CD4-positive, alpha-beta memory T cell (primary cell): ENCODE data around the gene ZNF385C. TPM values are rescaled to one million over a fixed set of nuclear protein-coding genes. Genes with fewer than 3 reads are reported as not detected.
A peak's percentile ranks its signal among the peaks of the same experiment; 100 is the strongest.

Experiments used
- CTCF ChIA-PET: fragments of 350-600 bp; sonication (Branson Sonifier 250); formaldehyde crosslinking; loops from one replicate; lab custom pipeline; 2021; ENCODE audit warnings: inconsistent platforms; ENCODE audit not compliant: partially characterized antibody; lab: Charles Lee
- POLR2A ChIA-PET: fragments of 350-600 bp; sonication (Branson Sonifier 250); formaldehyde crosslinking; loops from one replicate; lab custom pipeline; 2021; ENCODE audit not compliant: partially characterized antibody; lab: Charles Lee
- DNase-seq, 5 donors: peaks; one replicate each; pipeline versions ENCODE4 v3.0.0 to v3.0.0-alpha.2; 2020 to 2022; ENCODE audit warnings: mixed read lengths in 1 of 5
- H3K27ac ChIP-seq: one replicate; pipeline ENCODE4 v1.7.0; 2013; ENCODE audit warnings: low read depth, low read length
- H3K27me3 ChIP-seq: 2 replicates; pipeline ENCODE4 v1.7.0; 2013; ENCODE audit warnings: mild to moderate bottlenecking, low read length, moderate library complexity; ENCODE audit not compliant: insufficient read depth
- H3K36me3 ChIP-seq: 2 replicates; pipeline ENCODE4 v1.7.0; 2013; ENCODE audit warnings: mild to moderate bottlenecking, low read length, moderate library complexity; ENCODE audit not compliant: insufficient read depth
- H3K4me1 ChIP-seq: 2 replicates; pipeline ENCODE4 v1.7.0; 2013; ENCODE audit warnings: mild to moderate bottlenecking, low read length, moderate library complexity; ENCODE audit not compliant: insufficient read depth
- H3K4me3 ChIP-seq, 2 donors: one replicate each; pipeline ENCODE4 v1.7.0; 2013; ENCODE audit warnings: low read length in 2 of 2, mild to moderate bottlenecking in 1 of 2
- H3K9me3 ChIP-seq, 2 donors: one replicate each; pipeline ENCODE4 v1.7.0; 2013; ENCODE audit warnings: low read length in 2 of 2, control low read depth in 1 of 2; ENCODE audit not compliant: control insufficient read depth in 1 of 2
- H3K27ac Mint-ChIP-seq, 7 donors: one replicate each; pipeline ENCODE4 v1.8.0; 2020 to 2021; ENCODE audit warnings: mixed read lengths in 7 of 7, mild to moderate bottlenecking in 6 of 7, inconsistent platforms in 3 of 7, moderate library complexity in 3 of 7
- H3K27me3 Mint-ChIP-seq, 2 donors: one replicate each; pipeline ENCODE4 v1.8.0; 2020 to 2021; ENCODE audit warnings: mixed read lengths in 2 of 2
- H3K36me3 Mint-ChIP-seq, 2 donors: one replicate each; pipeline ENCODE4 v1.8.0; 2020 to 2021; ENCODE audit warnings: mixed read lengths in 2 of 2, inconsistent platforms in 1 of 2, mild to moderate bottlenecking in 1 of 2
- H3K4me1 Mint-ChIP-seq, 4 donors: one replicate each; pipeline ENCODE4 v1.8.0; 2020 to 2021; ENCODE audit warnings: mixed read lengths in 4 of 4, mild to moderate bottlenecking in 1 of 4
- H3K4me3 Mint-ChIP-seq, 8 donors: one replicate each; pipeline ENCODE4 v1.8.0; 2020 to 2021; ENCODE audit warnings: mixed read lengths in 8 of 8, mild to moderate bottlenecking in 7 of 8, moderate library complexity in 6 of 8, inconsistent platforms in 3 of 8
- H3K9me3 Mint-ChIP-seq, 8 donors: one replicate each; pipeline ENCODE4 v1.8.0; 2020 to 2021; ENCODE audit warnings: mixed read lengths in 8 of 8, mild to moderate bottlenecking in 5 of 8, inconsistent platforms in 3 of 8, moderate library complexity in 1 of 8
- intact Hi-C: fragments of 100-400 bp; cut with micrococcal nuclease; formaldehyde crosslinking; loops from one replicate; pipeline ENCODE4 v1.15.1; 2023
- polyA plus RNA-seq, 2 donors: library from polyadenylated mRNA; unstranded; fragments of 300-500 nt; fragmentation: Illumina TruSeq; gene quantifications; one replicate each; pipeline ENCODE4 v1.2.3, GENCODE V29; 2021
- total RNA-seq, 2 experiments: library from RNA; stranded (reverse); gene quantifications; one replicate each; pipeline ENCODE4 v1.2.3, GENCODE V29; 2021

The ZNF385C gene
- total and polyA plus RNA-seq, 4 experiments from 2014 or later, result 0.36 TPM; not detected in 3

DNA sequence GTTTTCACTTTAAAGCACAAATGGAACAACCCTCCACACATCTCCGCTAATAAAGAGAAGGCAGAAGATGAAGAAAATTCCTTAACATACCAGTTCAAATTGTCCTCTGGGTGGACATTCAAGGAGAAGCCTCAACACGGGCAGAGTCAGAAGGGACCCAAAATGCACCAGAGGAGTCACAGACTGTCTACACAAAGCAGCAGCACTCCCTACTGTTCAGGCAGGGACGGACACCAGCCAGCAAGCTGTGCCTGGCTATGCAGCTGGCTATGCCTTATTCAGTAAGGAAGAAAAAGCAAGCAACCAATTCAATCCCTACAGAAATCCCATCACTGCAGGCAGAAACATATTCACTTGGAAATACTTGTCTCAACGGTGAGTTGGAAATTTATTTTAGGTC is 89.1 kb downstream of the ZNF385C start:
- intact Hi-C loops, result no loop called here
- Histone ChIP-seq H3K27ac (no peak overlapping the region), H3K4me1 (peaks cover 41% of the 10 kb centered on the region), H3K36me3 (peaks cover 10% of the 10 kb centered on the region), H3K9me3 (no peaks in the 10 kb centered on the region), H3K4me3 (no peak overlapping the region), H3K27me3 (no peaks in the 10 kb centered on the region)
- CTCF ChIA-PET, result interaction anchor here (1.5 kb wide), 1 partner anchor 10 kb away, joined by 6 read pairs; the partner anchor contains the start of gene NKIRAS2
- POLR2A ChIA-PET, result no interaction called here
- H3K27ac Mint-ChIP-seq, result no peak overlapping the region
- peaks cover 14 to 31% of the 10 kb centered on the region in 2 donors for H3K36me3 Mint-ChIP-seq
- H3K4me3 Mint-ChIP-seq, result peak overlapping the region in 1 of 8 donors; percentile 24
- no peaks in the 10 kb centered on the region for H3K9me3 Mint-ChIP-seq
- peaks cover 39 to 69% (median 52%) of the 10 kb centered on the region in 4 donors for H3K4me1 Mint-ChIP-seq
- no peak for DNase-seq
- H3K27me3 Mint-ChIP-seq, result no peaks in the 10 kb centered on the region

DNA sequence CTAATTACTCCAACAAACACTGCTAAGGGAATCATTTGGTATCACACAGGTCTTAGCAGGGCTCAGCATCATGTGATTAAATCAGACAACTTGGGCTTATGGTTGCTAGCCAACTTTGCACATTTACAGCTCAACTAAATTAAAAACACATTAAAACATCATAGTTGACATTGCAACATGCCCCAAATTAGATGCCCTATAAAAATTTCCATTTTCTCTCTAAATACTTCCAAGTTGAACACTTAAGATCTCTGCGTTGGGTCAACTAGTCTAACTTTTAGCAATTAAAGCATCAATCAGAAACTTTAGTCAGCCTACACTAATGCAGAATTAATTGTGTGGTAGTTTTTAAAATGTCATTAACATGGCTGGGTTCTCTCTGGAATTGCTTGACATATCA is 93.1 kb downstream of the ZNF385C start:
- H3K4me1 ChIP-seq, result peaks cover 7% of the 10 kb centered on the region
- no peak for DNase-seq
- H3K4me3 ChIP-seq, result no peak overlapping the region
- POLR2A ChIA-PET, result interaction anchor here (1.6 kb wide), 1 partner anchor 12 kb away, joined by 6 read pairs; the partner anchor contains the start of gene DNAJC7
- no peaks in the 10 kb centered on the region for H3K9me3 ChIP-seq
- no peak overlapping the region for H3K27ac ChIP-seq
- no peaks in the 10 kb centered on the region for H3K27me3 ChIP-seq
- Mint-ChIP-seq H3K4me1 (peaks cover 26 to 48% (median 36%) of the 10 kb centered on the region in 4 donors), H3K27ac (peak overlapping the region in 1 of 7 donors; percentile 31), H3K27me3 (no peaks in the 10 kb centered on the region), H3K36me3 (peaks cover 18 to 50% of the 10 kb centered on the region in 2 donors), H3K9me3 (no peaks in the 10 kb centered on the region), H3K4me3 (peak overlapping the region in 1 of 8 donors; percentile 31)
- intact Hi-C loops, result no loop called here
- CTCF ChIA-PET, result interaction anchor here (1.0 to 1.9 kb wide), 2 partner anchors 12 to 15 kb away, joined by 4 to 8 read pairs; partner anchors contain the start of genes DNAJC7 and NKIRAS2
- H3K36me3 ChIP-seq, result peaks cover 30% of the 10 kb centered on the region

DNA sequence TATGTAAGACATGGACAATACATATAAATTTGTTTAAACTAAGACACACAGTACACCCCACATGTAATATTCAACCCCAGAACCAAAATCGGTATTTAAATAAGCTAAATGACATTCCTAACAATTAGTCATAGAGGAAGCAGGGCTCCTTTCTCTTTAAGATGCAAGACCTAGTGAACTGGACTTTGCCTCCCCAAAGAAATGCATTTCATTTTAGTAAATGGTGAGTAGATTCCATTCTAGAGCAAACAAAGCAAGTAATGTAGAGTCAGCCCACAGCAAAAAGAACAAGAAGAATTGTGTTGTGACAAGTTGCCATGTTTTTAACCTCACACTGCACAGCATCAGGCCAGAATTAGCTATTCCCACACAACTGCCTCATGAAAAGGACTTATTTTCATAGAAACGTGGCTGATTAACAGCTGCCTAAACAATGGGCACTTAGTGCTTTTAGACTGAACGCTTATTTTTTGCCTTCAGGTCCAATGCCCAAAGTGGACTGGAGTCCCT is 95.4 kb downstream of the ZNF385C start:
- Histone ChIP-seq H3K27ac (no peak overlapping the region), H3K9me3 (no peaks in the 10 kb centered on the region), H3K4me1 (no peaks in the 10 kb centered on the region), H3K4me3 (no peak overlapping the region), H3K27me3 (no peaks in the 10 kb centered on the region), H3K36me3 (peaks cover 35% of the 10 kb centered on the region)
- Mint-ChIP-seq H3K9me3 (no peaks in the 10 kb centered on the region), H3K36me3 (peaks cover 17 to 54% of the 10 kb centered on the region in 2 donors), H3K4me1 (peaks cover 21 to 32% (median 27%) of the 10 kb centered on the region in 4 donors), H3K27ac (no peak overlapping the region), H3K4me3 (no peak overlapping the region), H3K27me3 (no peaks in the 10 kb centered on the region)
- no peak for DNase-seq
- POLR2A ChIA-PET, result interaction anchor here (0.6 kb wide), 1 partner anchor 112 kb away, joined by 3 read pairs; no protein-coding TSS in a partner anchor
- CTCF ChIA-PET, result interaction anchor here (1.8 kb wide), 1 partner anchor 22 kb away, joined by 4 read pairs; no protein-coding TSS in a partner anchor
- intact Hi-C loops, result no loop called here

DNA sequence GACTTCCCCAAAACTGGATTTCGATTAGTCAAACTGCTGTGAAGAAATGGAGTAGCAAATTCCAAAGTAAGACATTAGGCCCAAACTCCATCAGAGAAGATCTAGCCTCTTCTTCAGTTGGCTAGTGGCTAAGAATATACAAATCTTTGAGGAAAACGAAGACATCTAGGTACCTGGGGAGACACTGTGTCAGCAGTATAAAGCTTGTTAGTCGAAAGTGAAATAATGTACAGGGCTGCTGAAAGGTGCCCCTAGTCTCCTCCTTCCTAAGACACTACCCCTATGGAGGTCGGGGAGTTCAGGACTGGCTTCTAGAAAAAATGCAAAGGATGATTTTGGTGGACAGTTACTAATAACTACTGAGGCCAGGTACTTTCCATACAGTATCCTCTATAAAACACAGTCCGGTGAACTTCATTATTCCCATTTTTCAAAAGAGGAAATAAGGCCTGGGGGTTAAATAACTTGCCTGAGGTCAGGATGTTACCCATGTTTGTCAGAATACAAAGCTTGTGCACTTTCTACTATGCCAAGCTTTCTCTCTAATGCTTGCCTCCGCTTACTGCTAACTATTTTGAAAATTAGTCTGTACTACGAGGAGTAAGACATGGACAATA is 96.0 kb downstream of the ZNF385C start:
- CTCF ChIA-PET, result interaction anchor here (1.8 kb wide), 1 partner anchor 23 kb away, joined by 4 read pairs; no protein-coding TSS in a partner anchor
- Mint-ChIP-seq H3K27me3 (no peaks in the 10 kb centered on the region), H3K9me3 (no peaks in the 10 kb centered on the region), H3K27ac (no peak overlapping the region), H3K4me1 (peaks cover 21 to 31% (median 26%) of the 10 kb centered on the region in 4 donors), H3K4me3 (no peak overlapping the region), H3K36me3 (peaks cover 17 to 59% of the 10 kb centered on the region in 2 donors)
- Histone ChIP-seq H3K9me3 (no peaks in the 10 kb centered on the region), H3K4me3 (no peak overlapping the region), H3K27ac (no peak overlapping the region), H3K27me3 (no peaks in the 10 kb centered on the region), H3K36me3 (peaks cover 40% of the 10 kb centered on the region), H3K4me1 (no peaks in the 10 kb centered on the region)
- no peak for DNase-seq
- intact Hi-C loops, result no loop called here
- POLR2A ChIA-PET, result interaction anchor here (0.6 kb wide), 1 partner anchor 111 kb away, joined by 3 read pairs; no protein-coding TSS in a partner anchor

DNA sequence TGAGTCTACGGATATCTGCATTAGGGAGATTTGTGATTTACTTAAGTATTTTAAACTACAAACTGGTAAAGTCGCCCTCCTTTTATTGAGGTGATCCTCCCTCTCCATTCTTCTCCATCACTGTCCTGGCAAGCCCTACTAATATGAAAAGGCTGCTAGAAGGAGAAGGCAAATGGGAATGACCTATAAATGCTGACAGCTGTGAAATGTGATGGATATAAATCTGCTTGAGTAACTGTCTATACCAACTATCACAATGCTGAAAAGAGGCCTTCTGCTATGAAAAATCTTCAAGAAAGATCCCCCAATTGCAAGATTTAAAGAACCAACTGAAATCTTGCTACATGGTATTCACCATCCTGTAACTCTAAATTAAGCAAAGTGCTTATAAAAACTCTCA is 96.5 kb downstream of the ZNF385C start:
- no peak overlapping the region for H3K4me3 ChIP-seq
- DNase-seq, result no peak
- POLR2A ChIA-PET, result no interaction called here
- no peak overlapping the region for H3K27ac ChIP-seq
- H3K4me1 Mint-ChIP-seq, result peaks cover 18 to 27% (median 23%) of the 10 kb centered on the region in 4 donors
- H3K4me3 Mint-ChIP-seq, result no peak overlapping the region
- intact Hi-C loops, result no loop called here
- peaks cover 17 to 61% of the 10 kb centered on the region in 2 donors for H3K36me3 Mint-ChIP-seq
- H3K27me3 Mint-ChIP-seq, result no peaks in the 10 kb centered on the region
- H3K27me3 ChIP-seq, result no peaks in the 10 kb centered on the region
- H3K36me3 ChIP-seq, result peaks cover 45% of the 10 kb centered on the region
- no peak overlapping the region for H3K27ac Mint-ChIP-seq
- no peaks in the 10 kb centered on the region for H3K9me3 Mint-ChIP-seq
- no peaks in the 10 kb centered on the region for H3K4me1 ChIP-seq
- no peaks in the 10 kb centered on the region for H3K9me3 ChIP-seq
- CTCF ChIA-PET, result interaction anchor here (1.8 kb wide), 1 partner anchor 23 kb away, joined by 4 read pairs; no protein-coding TSS in a partner anchor

DNA sequence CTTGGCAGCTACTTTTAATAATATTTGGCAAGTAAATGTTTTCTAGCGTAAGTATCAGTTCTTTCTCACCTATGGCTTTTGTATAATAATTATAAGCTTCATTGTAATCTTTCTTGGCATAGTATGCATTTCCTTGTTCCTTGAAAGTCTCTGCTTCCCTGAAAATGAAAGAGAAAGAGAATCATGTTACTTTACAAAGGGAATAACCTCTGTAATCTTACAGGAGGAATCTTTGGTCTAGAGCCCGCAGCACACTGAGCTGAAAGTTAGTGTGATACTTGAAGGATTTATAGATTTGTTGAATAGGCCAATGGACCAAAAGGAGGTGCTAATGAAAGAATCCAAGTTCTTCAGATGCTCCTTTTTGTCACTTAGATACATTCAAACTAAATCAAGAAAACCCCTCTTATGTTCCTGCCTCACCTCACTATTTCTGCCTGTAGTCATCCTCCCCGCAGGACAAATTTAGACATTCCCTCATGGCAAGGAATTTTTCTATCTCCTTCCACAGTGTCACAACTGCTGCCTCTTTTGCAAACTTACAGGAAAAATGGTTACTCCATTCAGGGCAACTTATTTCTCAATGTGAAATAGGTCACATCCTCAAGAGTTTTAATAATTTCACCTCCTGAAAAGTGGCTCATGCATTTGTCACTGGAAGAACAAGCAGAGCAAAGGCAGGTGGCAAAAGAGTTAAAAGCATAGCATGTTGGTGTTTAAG is 97.7 kb downstream of the ZNF385C start:
- no peak for DNase-seq
- Mint-ChIP-seq H3K27me3 (no peaks in the 10 kb centered on the region), H3K4me3 (no peak overlapping the region), H3K36me3 (peaks cover 21 to 72% of the 10 kb centered on the region in 2 donors), H3K9me3 (no peaks in the 10 kb centered on the region), H3K4me1 (peaks cover 18 to 27% (median 23%) of the 10 kb centered on the region in 4 donors), H3K27ac (peak overlapping the region in 1 of 7 donors; percentile 6)
- Histone ChIP-seq H3K27me3 (no peaks in the 10 kb centered on the region), H3K27ac (no peak overlapping the region), H3K4me1 (no peaks in the 10 kb centered on the region), H3K9me3 (no peaks in the 10 kb centered on the region), H3K4me3 (no peak overlapping the region), H3K36me3 (peaks cover 57% of the 10 kb centered on the region)
- POLR2A ChIA-PET, result no interaction called here
- CTCF ChIA-PET, result interaction anchor here (1.2 kb wide), 1 partner anchor 17 kb away, joined by 4 read pairs; the partner anchor contains the start of gene DNAJC7
- intact Hi-C loops, result no loop called here
